WI38 (cell line): ENCODE measurements around the gene ABHD2.

Experiments used
- H3K4me3 ChIP-seq: 2 replicates; pipeline ENCODE4 v1.5.1; 2011; ENCODE audit warnings: low read depth, mild to moderate bottlenecking, control low read depth, low read length
- CTCF ChIP-seq: IDR thresholded peaks from 2 replicates; pipeline ENCODE4 v1.5.1; 2012; ENCODE audit warnings: low read depth, mild to moderate bottlenecking, control low read depth, low read length

Gene ABHD2

GRCh38 chr15:89184886-89185526 lies 96.8 kb downstream of the ABHD2 start:
- H3K4me3 ChIP-seq = no peak overlapping the region
- TF ChIP-seq CTCF = no peak

DNA sequence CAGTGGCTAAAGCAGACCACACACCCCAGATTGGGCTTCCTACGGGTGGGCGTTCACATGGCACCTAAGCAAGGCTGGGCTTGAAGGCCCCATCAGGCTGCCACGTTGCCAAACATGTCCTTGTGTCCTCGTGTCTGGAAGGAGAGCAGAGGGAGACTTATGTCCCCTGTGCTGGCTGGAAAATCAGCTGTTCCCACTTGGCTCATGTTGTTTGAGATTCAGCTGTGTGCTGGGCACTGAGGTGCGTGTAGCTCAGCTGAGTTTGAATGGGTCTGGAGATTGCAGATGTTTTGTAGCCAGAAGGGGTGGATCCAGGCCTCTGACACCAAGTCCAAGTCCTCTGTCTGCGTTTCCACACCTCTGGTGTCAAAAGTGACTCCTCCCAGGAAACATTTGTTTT lies 98.5 kb downstream of the ABHD2 start:
- no peak for TF ChIP-seq CTCF
- no peak overlapping the region for H3K4me3 ChIP-seq

DNA sequence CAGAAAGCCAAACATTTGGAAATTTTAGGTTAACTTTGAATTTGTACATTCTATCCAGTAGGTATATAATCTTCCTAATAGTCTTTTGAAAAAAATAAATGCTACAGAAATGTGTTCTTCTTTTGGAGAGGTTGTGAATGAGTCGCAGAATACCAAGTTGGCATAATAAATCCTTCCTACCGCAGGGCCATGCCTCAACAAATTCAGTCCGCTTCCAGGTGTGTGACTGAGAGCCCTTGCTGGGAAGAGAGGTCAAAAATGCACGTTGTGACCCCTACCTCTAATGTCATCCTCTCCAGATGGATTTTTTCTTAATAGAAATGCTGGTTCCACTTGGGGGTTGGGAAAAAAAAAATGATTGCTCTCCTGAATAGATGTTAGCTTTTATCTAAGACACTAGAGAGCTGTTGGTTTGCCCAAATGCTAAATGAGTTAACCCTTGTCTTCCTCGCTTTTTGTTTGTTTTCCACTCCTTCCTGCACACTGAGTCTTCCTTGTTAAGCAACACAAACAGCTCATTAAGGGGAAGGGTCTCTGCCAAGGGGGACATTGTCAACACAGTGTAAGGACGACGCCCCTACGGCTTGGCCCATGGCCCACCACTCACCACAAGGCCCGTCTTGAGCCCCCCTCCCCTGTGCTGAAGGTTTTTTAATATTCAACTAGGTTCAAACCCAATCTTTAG lies 99.2 kb downstream of the ABHD2 start:
- no peak for TF ChIP-seq CTCF
- no peak overlapping the region for H3K4me3 ChIP-seq

- TF ChIP-seq CTCF = no peak
Observed at GRCh38 chr15:89187986-89188514, 99.8 kb downstream of the ABHD2 start.

DNA sequence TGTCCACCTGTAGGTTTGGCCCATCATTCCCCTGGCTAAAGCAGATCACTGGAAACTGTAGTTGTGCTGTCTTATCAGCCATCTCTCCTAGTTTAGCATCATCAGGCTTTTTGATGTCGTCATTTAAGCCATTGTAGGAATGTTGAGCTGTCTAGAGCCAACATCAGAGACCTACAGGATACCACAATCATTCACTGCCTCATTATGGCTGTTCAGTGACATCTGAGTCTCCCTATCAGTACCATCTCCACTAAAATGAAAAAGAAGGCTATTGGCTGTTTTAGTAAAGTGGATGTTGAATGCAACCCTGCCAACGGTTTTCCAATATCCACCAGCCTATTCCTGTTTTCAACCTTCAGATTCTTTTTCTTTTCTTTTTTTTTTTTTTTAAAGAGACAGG lies 103.9 kb downstream of the ABHD2 start:
- H3K4me3 ChIP-seq = no peak overlapping the region
- no peak for TF ChIP-seq CTCF

More at GRCh38 chr15:89187986-89188514, 99.8 kb downstream of the ABHD2 start:
- H3K4me3 ChIP-seq = no peak overlapping the region

GRCh38 chr15:89192766-89193165 lies 104.5 kb downstream of the ABHD2 start:
- TF ChIP-seq CTCF = no peak
- H3K4me3 ChIP-seq = no peak overlapping the region

DNA sequence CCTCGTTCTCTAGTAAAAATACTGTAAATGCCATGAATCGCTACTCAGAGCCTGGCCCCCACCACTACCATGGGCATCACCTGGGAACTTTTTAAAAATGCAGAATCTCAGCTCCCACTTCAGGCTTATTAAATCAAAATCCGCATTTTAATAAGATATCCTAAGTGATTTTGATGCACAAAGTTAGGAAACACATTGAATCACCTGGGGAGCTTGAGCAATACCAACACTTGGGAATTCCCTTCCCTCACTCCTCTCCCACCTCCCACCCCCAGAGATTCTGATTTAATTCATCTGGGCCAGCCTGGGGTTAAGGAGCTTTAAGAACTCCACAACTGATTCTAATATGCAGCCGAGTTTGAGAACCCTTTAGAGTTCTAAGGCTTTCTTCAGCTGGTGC lies 106.4 kb downstream of the ABHD2 start:
- TF ChIP-seq CTCF = no peak
- H3K4me3 ChIP-seq = no peak overlapping the region
